ENCODE measurements around the gene PRDX5.
A peak's percentile ranks its signal among the peaks of the same experiment; 100 is the strongest.

The PRDX5 gene

GRCh38 chr11:64294774-64295173 lies 23.1 kb upstream of the PRDX5 start:
- Mint-ChIP-seq H3K4me3 (no peak overlapping the region), H3K27me3 (peaks cover 86% of the 10 kb centered on the region), H3K27ac (ENCODE audit: low read depth) (no peak overlapping the region), H3K4me1 (peaks cover 12% of the 10 kb centered on the region), H3K36me3 (ENCODE audit: insufficient read depth) (no peaks in the 10 kb centered on the region), H3K9me3 (no peaks in the 10 kb centered on the region)
- no peak for ATAC-seq (replicated peaks; ENCODE audit: extremely low read depth, poor library complexity, severe bottlenecking)
- DNase-seq (ENCODE audit: low spot score in 2 of 2): no peak

- no peaks in the 10 kb centered on the region for H3K36me3 Mint-ChIP-seq (ENCODE audit: insufficient read depth)
- peaks cover 17% of the 10 kb centered on the region for H3K4me1 Mint-ChIP-seq
- ATAC-seq (replicated peaks; ENCODE audit: extremely low read depth, poor library complexity, severe bottlenecking) (no peak), DNase-seq (ENCODE audit: low spot score in 2 of 2) (no peak)
- no peak overlapping the region for H3K27ac Mint-ChIP-seq (ENCODE audit: low read depth)
- peaks cover 90% of the 10 kb centered on the region for H3K27me3 Mint-ChIP-seq
- H3K4me3 Mint-ChIP-seq: no peak overlapping the region
- H3K9me3 Mint-ChIP-seq: no peaks in the 10 kb centered on the region
Measured at GRCh38 chr11:64295760-64296159, 22.2 kb upstream of the PRDX5 start.

GRCh38 chr11:64296236-64296635 lies 21.7 kb upstream of the PRDX5 start:
- Mint-ChIP-seq H3K4me1 (peaks cover 17% of the 10 kb centered on the region), H3K27me3 (peaks cover 91% of the 10 kb centered on the region), H3K9me3 (no peaks in the 10 kb centered on the region), H3K27ac (ENCODE audit: low read depth) (no peak overlapping the region), H3K36me3 (ENCODE audit: insufficient read depth) (peaks cover 1% of the 10 kb centered on the region), H3K4me3 (no peak overlapping the region)
- no peak for DNase-seq (ENCODE audit: low spot score in 2 of 2)
- ATAC-seq (replicated peaks; ENCODE audit: extremely low read depth, poor library complexity, severe bottlenecking): no peak

- H3K36me3 Mint-ChIP-seq (ENCODE audit: insufficient read depth): peaks cover 1% of the 10 kb centered on the region
- H3K27ac Mint-ChIP-seq (ENCODE audit: low read depth): no peak overlapping the region
- DNase-seq (ENCODE audit: low spot score in 2 of 2) (no peak), ATAC-seq (replicated peaks; ENCODE audit: extremely low read depth, poor library complexity, severe bottlenecking) (no peak)
- no peak overlapping the region for H3K4me3 Mint-ChIP-seq
- peaks cover 91% of the 10 kb centered on the region for H3K27me3 Mint-ChIP-seq
- no peaks in the 10 kb centered on the region for H3K9me3 Mint-ChIP-seq
- H3K4me1 Mint-ChIP-seq: peaks cover 17% of the 10 kb centered on the region
Measured at GRCh38 chr11:64296830-64297698, 20.9 kb upstream of the PRDX5 start.

GRCh38 chr11:64297699-64298358 lies 20.1 kb upstream of the PRDX5 start:
- Mint-ChIP-seq H3K36me3 (ENCODE audit: insufficient read depth) (peaks cover 1% of the 10 kb centered on the region), H3K4me3 (no peak overlapping the region), H3K27ac (ENCODE audit: low read depth) (no peak overlapping the region), H3K27me3 (peaks cover 83% of the 10 kb centered on the region), H3K4me1 (peaks cover 12% of the 10 kb centered on the region), H3K9me3 (no peaks in the 10 kb centered on the region)
- ATAC-seq (replicated peaks; ENCODE audit: extremely low read depth, poor library complexity, severe bottlenecking): no peak
- no peak for DNase-seq (ENCODE audit: low spot score in 2 of 2)

- Mint-ChIP-seq H3K4me3 (peak overlapping the region; percentile 76), H3K4me1 (peaks cover 15% of the 10 kb centered on the region), H3K27ac (ENCODE audit: low read depth) (no peak overlapping the region), H3K36me3 (ENCODE audit: insufficient read depth) (peaks cover 6% of the 10 kb centered on the region), H3K27me3 (peaks cover 70% of the 10 kb centered on the region), H3K9me3 (no peaks in the 10 kb centered on the region)
- no peak for DNase-seq (ENCODE audit: low spot score in 2 of 2)
- no peak for ATAC-seq (replicated peaks; ENCODE audit: extremely low read depth, poor library complexity, severe bottlenecking)
Measured at GRCh38 chr11:64298966-64299846, 18.7 kb upstream of the PRDX5 start.

GRCh38 chr11:64299847-64300648 lies 17.9 kb upstream of the PRDX5 start, which contains the start of gene CATSPERZ:
Gene CATSPERZ (plus strand): TSS chr11:64300358. CDS start chr11:64300411, 53 bp downstream.
- H3K4me3 Mint-ChIP-seq: peak within 1 kb of the TSS; percentile 76
- no peak for DNase-seq (ENCODE audit: low spot score in 2 of 2)
- ATAC-seq (replicated peaks; ENCODE audit: extremely low read depth, poor library complexity, severe bottlenecking): no peak
- H3K27me3 Mint-ChIP-seq: peaks cover 61% of the 10 kb centered on the region
- H3K27ac Mint-ChIP-seq (ENCODE audit: low read depth): peak within 1 kb of the TSS; percentile 73
- peaks cover 19% of the 10 kb centered on the region for H3K4me1 Mint-ChIP-seq
- H3K9me3 Mint-ChIP-seq: no peaks in the 10 kb centered on the region
- H3K36me3 Mint-ChIP-seq (ENCODE audit: insufficient read depth): peaks cover 6% of the 10 kb centered on the region

GRCh38 chr11:64303109-64304031 lies 14.6 kb upstream of the PRDX5 start:
- Mint-ChIP-seq H3K36me3 (ENCODE audit: insufficient read depth) (peaks cover 15% of the 10 kb centered on the region), H3K9me3 (no peaks in the 10 kb centered on the region), H3K27ac (ENCODE audit: low read depth) (peak overlapping the region; percentile 92), H3K27me3 (peaks cover 28% of the 10 kb centered on the region), H3K4me1 (peaks cover 28% of the 10 kb centered on the region), H3K4me3 (peak overlapping the region; percentile 93)
- ATAC-seq (replicated peaks; ENCODE audit: extremely low read depth, poor library complexity, severe bottlenecking): no peak
- no peak for DNase-seq (ENCODE audit: low spot score in 2 of 2)

- DNase-seq (ENCODE audit: low spot score in 2 of 2) (no peak), ATAC-seq (replicated peaks; ENCODE audit: extremely low read depth, poor library complexity, severe bottlenecking) (no peak)
- Mint-ChIP-seq H3K4me3 (peak overlapping the region; percentile 93), H3K4me1 (peaks cover 28% of the 10 kb centered on the region), H3K36me3 (ENCODE audit: insufficient read depth) (peaks cover 17% of the 10 kb centered on the region), H3K27me3 (peaks cover 22% of the 10 kb centered on the region), H3K9me3 (no peaks in the 10 kb centered on the region), H3K27ac (ENCODE audit: low read depth) (peak overlapping the region; percentile 92)
Measured at GRCh38 chr11:64304032-64304315, 13.9 kb upstream of the PRDX5 start.

- H3K27me3 Mint-ChIP-seq: peaks cover 17% of the 10 kb centered on the region
- peak overlapping the region; percentile 92 for H3K27ac Mint-ChIP-seq (ENCODE audit: low read depth)
- H3K9me3 Mint-ChIP-seq: no peaks in the 10 kb centered on the region
- peak; percentile 90 to 97 for DNase-seq (ENCODE audit: low spot score in 2 of 2)
- peaks cover 27% of the 10 kb centered on the region for H3K4me1 Mint-ChIP-seq
- peaks cover 19% of the 10 kb centered on the region for H3K36me3 Mint-ChIP-seq (ENCODE audit: insufficient read depth)
- peak; percentile 58 for ATAC-seq (replicated peaks; ENCODE audit: extremely low read depth, poor library complexity, severe bottlenecking)
- H3K4me3 Mint-ChIP-seq: peak overlapping the region; percentile 93
Measured at GRCh38 chr11:64304316-64305072, 13.4 kb upstream of the PRDX5 start.

All from central memory CD8-positive, alpha-beta T cell (primary cell).